GM15510 (cell line): ENCODE data around the gene SART1.

Experiments used
- POLR2A ChIP-seq: IDR thresholded peaks from 3 replicates; pipeline ENCODE4 v1.6.1; 2011; ENCODE audit warnings: borderline replicate concordance; ENCODE audit not compliant: insufficient read length; ENCODE audit errors: extremely low read depth

Gene SART1

GRCh38 chr11:66012946-66013761 is 51.6 kb downstream of the SART1 start:
- no peak for TF ChIP-seq POLR2A

DNA sequence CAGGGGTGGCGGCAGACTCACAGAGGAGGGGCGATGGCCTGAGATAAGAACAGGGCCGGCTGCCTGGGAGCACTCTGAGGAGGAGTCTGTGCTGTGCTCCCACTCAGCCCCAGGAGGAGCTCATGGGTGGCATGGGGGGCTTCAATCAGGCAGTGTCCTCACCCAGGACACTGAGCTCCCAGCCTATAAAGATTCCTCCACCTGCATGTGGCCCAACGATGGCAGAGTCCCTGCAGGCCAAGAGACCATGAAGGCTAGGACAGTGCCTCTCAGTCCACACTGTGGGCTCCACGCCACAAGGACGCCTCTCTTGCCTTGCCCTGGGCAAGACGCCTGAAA is 52.2 kb downstream of the SART1 start:
- TF ChIP-seq POLR2A: no peak

DNA sequence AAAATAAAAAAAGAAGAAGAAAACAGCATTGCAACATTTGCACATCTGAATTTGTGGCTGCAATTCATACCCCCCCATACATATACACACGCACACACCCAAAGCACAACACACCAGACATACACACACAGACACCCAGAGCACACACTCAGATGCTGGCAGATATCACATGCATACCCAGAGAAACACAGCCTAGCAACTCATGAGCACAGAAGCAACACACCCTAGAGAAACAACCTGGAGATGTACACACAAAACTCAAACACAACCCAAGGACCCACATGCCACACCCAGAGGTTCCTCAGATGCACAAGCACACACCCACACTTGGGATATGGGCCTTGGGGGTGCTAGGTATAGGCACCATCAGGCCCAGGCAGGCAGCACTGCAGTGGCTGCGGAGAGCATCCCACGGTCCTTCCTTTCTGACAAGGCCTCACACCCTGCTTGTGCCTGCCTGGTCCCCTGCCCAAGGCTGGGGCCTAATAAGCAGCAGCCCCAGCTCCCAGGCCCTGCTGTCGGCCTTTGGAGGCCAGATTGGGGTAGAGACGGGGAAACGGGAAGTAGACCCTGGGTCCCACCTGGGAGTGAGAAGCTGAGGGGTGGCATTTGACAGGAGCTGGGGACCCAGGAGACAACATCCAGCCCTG is 53.4 kb downstream of the SART1 start:
- no peak for TF ChIP-seq POLR2A

- no peak for TF ChIP-seq POLR2A
Observed at GRCh38 chr11:66015454-66015881, 53.9 kb downstream of the SART1 start.

- no peak for TF ChIP-seq POLR2A
Observed at GRCh38 chr11:66015936-66016792, 54.6 kb downstream of the SART1 start.

GRCh38 chr11:66016793-66017177 is 55.3 kb downstream of the SART1 start:
- TF ChIP-seq POLR2A: no peak

DNA sequence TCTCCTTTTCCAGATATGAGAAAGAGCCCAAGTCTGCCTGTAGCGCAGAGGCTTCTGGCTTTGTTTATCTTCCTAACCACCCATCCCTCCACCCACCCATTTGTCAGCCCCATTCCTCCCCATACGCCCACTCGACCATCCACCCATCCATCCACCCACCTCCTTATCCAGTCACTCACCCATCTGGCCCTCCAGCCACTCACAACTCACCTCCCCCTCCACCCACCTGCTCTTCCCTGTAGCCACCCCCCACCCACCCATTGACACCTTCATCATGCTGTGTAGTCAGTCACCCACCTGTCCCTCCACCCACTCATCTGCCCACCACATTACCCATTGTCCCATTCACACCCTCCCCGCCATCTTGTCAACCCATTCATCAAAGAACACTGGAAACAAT is 55.8 kb downstream of the SART1 start:
- TF ChIP-seq POLR2A: no peak

GRCh38 chr11:66020212-66020611 is 58.7 kb downstream of the SART1 start:
- no peak for TF ChIP-seq POLR2A

- TF ChIP-seq POLR2A: no peak
Observed at GRCh38 chr11:66020618-66021357, 59.3 kb downstream of the SART1 start.

DNA sequence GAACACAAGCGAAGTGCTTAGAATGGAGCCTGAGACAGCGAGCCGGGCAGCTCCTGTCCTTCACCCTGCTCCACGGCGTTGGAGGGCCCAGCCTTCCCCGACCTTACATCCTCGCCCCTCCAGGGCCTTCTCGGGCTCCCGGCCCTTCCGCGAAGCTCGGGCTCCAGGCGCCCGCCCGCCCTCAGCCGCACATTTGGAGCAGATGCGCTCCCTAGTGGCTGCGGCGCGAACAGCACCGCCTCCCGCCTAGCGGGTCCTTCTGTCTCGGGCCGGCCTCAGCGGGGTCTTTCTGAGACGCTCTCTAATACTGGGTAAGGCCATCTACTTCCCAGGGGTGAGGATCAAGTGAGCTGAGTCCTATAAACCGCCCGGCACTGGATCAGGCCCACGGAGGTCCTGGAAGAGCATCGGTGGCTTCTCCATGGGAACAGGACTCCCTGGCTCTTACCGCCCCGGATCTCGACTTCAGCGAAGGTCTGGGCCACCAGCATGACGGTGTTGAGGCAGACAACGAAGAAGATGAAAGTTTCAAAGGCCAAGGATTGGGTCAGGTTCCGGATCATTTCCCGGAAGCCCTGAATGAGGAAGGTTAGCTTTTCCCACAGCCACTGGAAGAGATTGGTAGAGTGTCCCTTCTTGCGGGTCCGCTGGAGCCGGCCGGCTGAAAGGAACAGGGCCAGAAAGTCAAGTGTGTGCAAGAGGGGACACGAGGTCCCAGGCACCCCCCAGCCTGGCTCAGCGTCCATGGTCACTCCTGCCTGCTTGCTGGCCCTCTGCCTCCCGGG is 61.1 kb downstream of the SART1 start:
- no peak for TF ChIP-seq POLR2A

DNA sequence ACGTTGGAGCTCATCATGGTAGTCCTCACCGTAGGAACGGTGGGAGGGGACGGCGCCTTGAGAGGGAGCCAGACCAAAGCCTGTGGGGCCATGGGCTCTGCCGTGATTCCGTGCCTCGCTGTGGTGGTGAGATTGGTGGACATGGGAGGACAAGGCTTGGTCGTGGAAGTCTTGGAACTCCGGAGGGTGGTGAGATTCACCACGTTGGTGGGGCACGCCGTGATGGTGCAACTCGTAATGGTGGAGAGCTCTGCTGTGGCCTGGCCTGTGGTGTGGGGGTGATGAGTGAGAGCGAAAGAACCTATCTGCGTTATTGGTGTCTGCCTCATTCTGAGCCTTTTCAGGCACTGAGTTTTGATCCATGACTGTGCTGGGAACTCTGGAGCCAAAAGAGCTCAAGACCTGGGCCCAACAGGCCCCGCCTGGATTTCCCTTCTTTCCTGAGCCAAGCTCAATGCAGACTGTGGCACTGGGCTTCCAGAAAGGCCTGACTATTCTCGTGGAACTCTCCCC is 64.5 kb downstream of the SART1 start, which contains the start of gene CATSPER1:
Gene CATSPER1 (minus strand): TSS at position 463 of the 513 bp plus-strand sequence. CDS start 100 bp downstream, at position 363.
- TF ChIP-seq POLR2A: no peak
